Activated effector memory CD4-positive, alpha-beta T cell treated with Interleukin-2 at 50 U/mL for 16 hours (primary cell): Measurements from ENCODE around the gene AMY2A.
"Not testable (repeated sequence)": the region's sequence is repeated elsewhere in the genome, so short reads cannot be mapped to it uniquely, and the experiment has no call there.

Experiments used
- DNase-seq: peaks from one replicate; pipeline ENCODE4 v3.0.0-alpha.2; 2020

The AMY2A gene

GRCh38 chr1:103616994-103617477 is at the start of gene AMY2A:
TSS of gene AMY2A (plus strand) at chr1:103617427. CDS start at chr1:103617441, 14 bp downstream.
- DNase-seq, result not testable (repeated sequence)

- DNase-seq, result no peak
Measured at GRCh38 chr1:103569493-103569892, 47.7 kb upstream of the AMY2A start.

- DNase-seq, result not testable (repeated sequence)
Measured at GRCh38 chr1:103571289-103571688, 45.9 kb upstream of the AMY2A start, which contains the start of gene AMY2B. TSS of gene AMY2B (plus strand) at chr1:103571589. CDS start at chr1:103571603, 14 bp downstream.

- DNase-seq, result no peak
Measured at GRCh38 chr1:103576065-103576464, 41.2 kb upstream of the AMY2A start.

GRCh38 chr1:103576784-103577183 is 40.4 kb upstream of the AMY2A start:
- DNase-seq, result not testable (repeated sequence)

- no peak for DNase-seq
Measured at GRCh38 chr1:103582464-103582863, 34.8 kb upstream of the AMY2A start.

GRCh38 chr1:103583887-103584286 is 33.3 kb upstream of the AMY2A start:
- no peak for DNase-seq

- DNase-seq, result no peak
Measured at GRCh38 chr1:103584537-103584936, 32.7 kb upstream of the AMY2A start.

GRCh38 chr1:103602740-103603139 is 14.5 kb upstream of the AMY2A start:
- not testable (repeated sequence) for DNase-seq

- no peak for DNase-seq
Measured at GRCh38 chr1:103616362-103616761, 865 bp upstream of the AMY2A start.

GRCh38 chr1:103627436-103627835 is 10.2 kb downstream of the AMY2A start:
- not testable (repeated sequence) for DNase-seq

GRCh38 chr1:103641194-103641593 is 24.0 kb downstream of the AMY2A start:
- not testable (repeated sequence) for DNase-seq

GRCh38 chr1:103643908-103644307 is 26.7 kb downstream of the AMY2A start:
- not testable (repeated sequence) for DNase-seq

GRCh38 chr1:103650305-103650704 is 33.1 kb downstream of the AMY2A start:
- DNase-seq, result not testable (repeated sequence)

- DNase-seq, result not testable (repeated sequence)
Measured at GRCh38 chr1:103650889-103651288, 33.7 kb downstream of the AMY2A start.

- DNase-seq, result not testable (repeated sequence)
Measured at GRCh38 chr1:103654133-103654532, 36.9 kb downstream of the AMY2A start.

GRCh38 chr1:103655460-103655859 is 38.2 kb downstream of the AMY2A start, which contains the start of gene AMY1A:
TSS of gene AMY1A (plus strand) at chr1:103655760. CDS start at chr1:103656331, 571 bp downstream.
- DNase-seq, result not testable (repeated sequence)
